Mucosa of descending colon (tissue), 3 donors: ENCODE results near the gene FN3K. TPM values are rescaled to one million over a fixed set of nuclear protein-coding genes. Genes with fewer than 3 reads are reported as not detected.

Experiments used
- ATAC-seq: fragments of 200-7000 bp; cut with Tn5 transposase; one replicate; pipeline ENCODE4 v1.9.1; 2020; ENCODE audit warnings: mild to moderate bottlenecking, moderate library complexity
- DNase-seq, 3 donors: peaks; one replicate each; pipeline ENCODE4 v3.0.0-alpha.2; 2020
- H3K36me3 ChIP-seq: fragments of 200-600 bp; one replicate; pipeline ENCODE4 v1.8.0; 2021; ENCODE audit warnings: low read depth, mild to moderate bottlenecking
- H3K4me1 ChIP-seq: fragments of 200-600 bp; one replicate; pipeline ENCODE4 v1.8.0; 2021; ENCODE audit warnings: low read depth, mild to moderate bottlenecking
- H3K4me3 ChIP-seq: fragments of 200-600 bp; one replicate; pipeline ENCODE4 v1.8.0; 2021; ENCODE audit warnings: mild to moderate bottlenecking
- H3K9me3 ChIP-seq: fragments of 200-600 bp; one replicate; pipeline ENCODE4 v1.8.0; 2021; ENCODE audit warnings: mild to moderate bottlenecking
- CTCF ChIP-seq: fragments of 200-600 bp; IDR thresholded peaks from one replicate; pipeline ENCODE4 v1.8.0; 2022; ENCODE audit warnings: antibody characterized with exemption, mild to moderate bottlenecking
- intact Hi-C, 2 donors: fragments of 100-400 bp; cut with DNase I in 1 of 2; cut with micrococcal nuclease in 1 of 2; formaldehyde crosslinking; loops; one replicate each; pipeline versions ENCODE4 v1.11.0 to v1.11.1; 2022; cut with DNase I, micrococcal nuclease
- total RNA-seq, 3 donors: library from RNA; stranded (reverse); fragmentation: NEBNext Ultra II Directional in 2 of 3; extraction: Animal tissue kit (Norgen Biotek cat#: 25700) in 2 of 3; gene quantifications; one replicate each; pipeline versions ENCODE4 v1.2.1 to v1.2.4, GENCODE V29; 2021 to 2023
- donor health status: DM: no; HTN: no; CAD: no; lungs with moderate emphysema.
- donor health status: DM: no; HTN: no; CAD: no.
- donor health status: DM: no; HTN: yes; CAD: no.

FN3K gene
- total RNA-seq, 3 donors from 2014 or later, result 39.4 to 45.5 (median 40.8) TPM

GRCh38 chr17:82790391-82790790 lies 55.0 kb downstream of the FN3K start:
- H3K4me1 ChIP-seq, result no peaks in the 10 kb centered on the region
- DNase-seq, result no peak

GRCh38 chr17:82791532-82791931 lies 56.1 kb downstream of the FN3K start:
- H3K9me3 ChIP-seq, result no peaks in the 10 kb centered on the region
- no peak for DNase-seq
- ATAC-seq, result no peak
- peaks cover 3% of the 10 kb centered on the region for H3K4me1 ChIP-seq
- no peak overlapping the region for H3K4me3 ChIP-seq
- intact Hi-C loops, result no loop called here
- TF ChIP-seq CTCF, result no peak
- no peaks in the 10 kb centered on the region for H3K36me3 ChIP-seq

More at GRCh38 chr17:82790391-82790790, 55.0 kb downstream of the FN3K start:
- Histone ChIP-seq H3K4me3 (no peak overlapping the region), H3K9me3 (no peaks in the 10 kb centered on the region), H3K36me3 (no peaks in the 10 kb centered on the region)
- intact Hi-C loops, result no loop called here
- no peak for TF ChIP-seq CTCF
- ATAC-seq, result no peak

- Histone ChIP-seq H3K4me1 (peaks cover 3% of the 10 kb centered on the region), H3K4me3 (no peak overlapping the region), H3K9me3 (no peaks in the 10 kb centered on the region), H3K36me3 (no peaks in the 10 kb centered on the region)
- ATAC-seq (no peak), DNase-seq (no peak)
- TF ChIP-seq CTCF, result no peak
- intact Hi-C loops, result no loop called here
Observed at GRCh38 chr17:82793974-82794630, 58.7 kb downstream of the FN3K start.

- Histone ChIP-seq H3K4me3 (no peak overlapping the region), H3K36me3 (no peaks in the 10 kb centered on the region), H3K4me1 (peaks cover 7% of the 10 kb centered on the region), H3K9me3 (no peaks in the 10 kb centered on the region)
- no peak for TF ChIP-seq CTCF
- DNase-seq (no peak), ATAC-seq (peak; percentile 8)
- intact Hi-C loops, result no loop called here
Observed at GRCh38 chr17:82794781-82795482, 59.5 kb downstream of the FN3K start.

- ATAC-seq (peak; percentile 84), DNase-seq (peak in 2 of 3 donors; percentile 61 to 73)
- no peaks in the 10 kb centered on the region for H3K9me3 ChIP-seq
- H3K4me1 ChIP-seq, result peaks cover 7% of the 10 kb centered on the region
- H3K36me3 ChIP-seq, result no peaks in the 10 kb centered on the region
- intact Hi-C loops, result no loop called here
- TF ChIP-seq CTCF, result no peak
- no peak overlapping the region for H3K4me3 ChIP-seq
Observed at GRCh38 chr17:82795615-82796014, 60.2 kb downstream of the FN3K start.
